Parathyroid adenoma (tissue), 2 donors: Measurements from ENCODE around the gene DIP2A.

ENCODE experiments used
- H2AFZ ChIP-seq: fragments of 300-600 bp; sonication (generic); one replicate; pipeline ENCODE4 v1.7.0; 2017; ENCODE audit warnings: antibody characterized with exemption, mild to moderate bottlenecking
- H3K27ac ChIP-seq: fragments of 300-600 bp; sonication (generic); one replicate; pipeline ENCODE4 v1.7.0; 2017
- H3K27me3 ChIP-seq: fragments of 300-600 bp; sonication (generic); one replicate; pipeline ENCODE4 v1.7.0; 2017; ENCODE audit warnings: low read length; ENCODE audit not compliant: control insufficient read depth, insufficient read depth
- H3K36me3 ChIP-seq: fragments of 300-600 bp; sonication (generic); one replicate; pipeline ENCODE4 v1.7.0; 2017; ENCODE audit warnings: low read length; ENCODE audit not compliant: control insufficient read depth, insufficient read depth
- H3K4me1 ChIP-seq: fragments of 300-600 bp; sonication (generic); one replicate; pipeline ENCODE4 v1.7.0; 2017; ENCODE audit warnings: control low read depth
- H3K4me2 ChIP-seq: fragments of 300-600 bp; sonication (generic); one replicate; pipeline ENCODE4 v1.7.0; 2017; ENCODE audit warnings: low read length
- H3K4me3 ChIP-seq: fragments of 300-600 bp; sonication (generic); one replicate; pipeline ENCODE4 v1.7.0; 2017; ENCODE audit warnings: low read depth, low read length
- H3K79me2 ChIP-seq: fragments of 300-600 bp; sonication (generic); one replicate; pipeline ENCODE4 v1.7.0; 2017; ENCODE audit warnings: control low read depth
- H3K9ac ChIP-seq: fragments of 300-600 bp; sonication (generic); one replicate; pipeline ENCODE4 v1.7.0; 2017; ENCODE audit warnings: mild to moderate bottlenecking
- H3K9me3 ChIP-seq: fragments of 300-600 bp; sonication (generic); one replicate; pipeline ENCODE4 v1.7.0; 2017; ENCODE audit warnings: low read length; ENCODE audit not compliant: control insufficient read depth
- TF ChIP-seq, protein P1 (sequence below): fragments of 300-600 bp; sonication (generic); IDR thresholded peaks from one replicate; pipeline ENCODE4 v1.7.0; 2017; ENCODE audit warnings: antibody characterized with exemption, mild to moderate bottlenecking
- donor health status: primary hyperparathyroidism.

DIP2A gene

DNA sequence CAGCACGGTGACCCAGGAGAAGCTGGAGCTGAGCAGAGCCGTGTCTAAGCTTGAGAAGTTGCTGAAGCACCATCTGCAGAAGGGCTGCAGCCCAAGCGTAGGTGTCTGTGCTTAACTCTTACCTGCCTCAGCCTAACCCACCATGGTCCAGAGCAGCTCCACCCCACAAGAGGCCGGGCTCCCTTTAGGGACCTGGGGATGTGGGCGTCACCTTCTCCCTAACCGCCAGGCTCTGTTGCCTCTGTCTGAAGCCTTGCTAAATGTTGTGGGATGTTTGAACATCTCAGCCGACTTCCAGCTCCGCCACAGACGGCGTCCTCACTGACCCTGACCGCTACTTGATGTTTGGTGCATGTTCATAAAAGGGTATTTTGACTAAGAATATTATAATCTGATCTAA lies 20.4 kb upstream of the DIP2A start:
- Histone ChIP-seq H3K79me2 (no peaks in the 10 kb centered on the region), H3K4me1 (no peaks in the 10 kb centered on the region), H3K4me3 (no peak overlapping the region), H2AFZ (no peak overlapping the region), H3K9me3 (no peaks in the 10 kb centered on the region), H3K9ac (no peak overlapping the region), H3K36me3 (no peaks in the 10 kb centered on the region), H3K27ac (no peak overlapping the region), H3K27me3 (no peaks in the 10 kb centered on the region), H3K4me2 (no peak overlapping the region)
- TF ChIP-seq, protein P1, sequence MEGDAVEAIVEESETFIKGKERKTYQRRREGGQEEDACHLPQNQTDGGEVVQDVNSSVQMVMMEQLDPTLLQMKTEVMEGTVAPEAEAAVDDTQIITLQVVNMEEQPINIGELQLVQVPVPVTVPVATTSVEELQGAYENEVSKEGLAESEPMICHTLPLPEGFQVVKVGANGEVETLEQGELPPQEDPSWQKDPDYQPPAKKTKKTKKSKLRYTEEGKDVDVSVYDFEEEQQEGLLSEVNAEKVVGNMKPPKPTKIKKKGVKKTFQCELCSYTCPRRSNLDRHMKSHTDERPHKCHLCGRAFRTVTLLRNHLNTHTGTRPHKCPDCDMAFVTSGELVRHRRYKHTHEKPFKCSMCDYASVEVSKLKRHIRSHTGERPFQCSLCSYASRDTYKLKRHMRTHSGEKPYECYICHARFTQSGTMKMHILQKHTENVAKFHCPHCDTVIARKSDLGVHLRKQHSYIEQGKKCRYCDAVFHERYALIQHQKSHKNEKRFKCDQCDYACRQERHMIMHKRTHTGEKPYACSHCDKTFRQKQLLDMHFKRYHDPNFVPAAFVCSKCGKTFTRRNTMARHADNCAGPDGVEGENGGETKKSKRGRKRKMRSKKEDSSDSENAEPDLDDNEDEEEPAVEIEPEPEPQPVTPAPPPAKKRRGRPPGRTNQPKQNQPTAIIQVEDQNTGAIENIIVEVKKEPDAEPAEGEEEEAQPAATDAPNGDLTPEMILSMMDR: no peak

DNA sequence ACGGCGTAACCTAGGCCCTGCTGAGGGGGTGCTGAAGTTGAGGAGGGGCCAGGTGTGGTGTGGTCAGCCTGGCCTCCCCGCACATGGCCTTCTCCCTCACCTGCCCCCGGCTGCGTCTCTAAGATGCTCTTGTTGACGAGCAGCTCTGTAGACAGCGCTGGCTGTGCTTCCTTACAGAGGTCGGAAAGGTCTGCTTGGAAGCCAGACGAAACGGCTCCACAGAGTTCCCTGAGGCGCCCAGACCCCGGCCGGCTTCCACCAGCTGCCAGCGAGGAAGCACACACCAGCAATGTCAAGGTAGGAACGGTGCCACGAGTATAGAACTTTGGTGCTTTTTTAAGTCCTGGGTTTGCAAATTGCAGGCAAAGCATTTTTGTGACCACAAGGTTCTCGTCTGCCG lies 18.8 kb upstream of the DIP2A start:
- Histone ChIP-seq H3K4me3 (no peak overlapping the region), H3K27me3 (no peaks in the 10 kb centered on the region), H3K27ac (no peak overlapping the region), H3K36me3 (no peaks in the 10 kb centered on the region), H2AFZ (no peak overlapping the region), H3K79me2 (no peaks in the 10 kb centered on the region), H3K9me3 (no peaks in the 10 kb centered on the region), H3K4me1 (no peaks in the 10 kb centered on the region), H3K4me2 (no peak overlapping the region), H3K9ac (no peak overlapping the region)
- TF ChIP-seq, protein P1: no peak

DNA sequence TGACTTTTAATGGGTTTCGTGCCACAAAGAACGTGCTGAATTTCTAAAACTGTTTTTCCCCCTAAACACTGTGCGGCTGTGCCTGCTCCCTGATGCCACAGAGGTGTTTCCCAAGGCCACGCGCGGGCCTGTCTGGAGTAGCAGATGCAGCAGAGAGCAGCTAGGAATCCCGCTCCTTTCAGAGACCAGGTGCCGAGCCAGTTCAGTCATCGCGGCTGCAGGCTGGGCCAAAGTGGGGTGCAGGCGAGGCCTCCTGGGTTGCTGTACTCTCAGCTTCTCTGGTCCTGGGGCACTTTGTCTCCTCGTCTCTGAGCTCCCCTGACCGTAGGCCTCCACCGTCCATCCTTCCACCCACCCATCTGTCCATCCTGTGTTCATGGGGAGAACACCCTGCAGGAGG lies 17.4 kb upstream of the DIP2A start:
- no peak overlapping the region for H2AFZ ChIP-seq
- H3K4me1 ChIP-seq: no peaks in the 10 kb centered on the region
- TF ChIP-seq, protein P1: no peak
- no peak overlapping the region for H3K27ac ChIP-seq
- H3K36me3 ChIP-seq: no peaks in the 10 kb centered on the region
- no peak overlapping the region for H3K4me3 ChIP-seq
- no peak overlapping the region for H3K9ac ChIP-seq
- H3K79me2 ChIP-seq: no peaks in the 10 kb centered on the region
- no peak overlapping the region for H3K4me2 ChIP-seq
- H3K9me3 ChIP-seq: no peaks in the 10 kb centered on the region
- no peaks in the 10 kb centered on the region for H3K27me3 ChIP-seq

DNA sequence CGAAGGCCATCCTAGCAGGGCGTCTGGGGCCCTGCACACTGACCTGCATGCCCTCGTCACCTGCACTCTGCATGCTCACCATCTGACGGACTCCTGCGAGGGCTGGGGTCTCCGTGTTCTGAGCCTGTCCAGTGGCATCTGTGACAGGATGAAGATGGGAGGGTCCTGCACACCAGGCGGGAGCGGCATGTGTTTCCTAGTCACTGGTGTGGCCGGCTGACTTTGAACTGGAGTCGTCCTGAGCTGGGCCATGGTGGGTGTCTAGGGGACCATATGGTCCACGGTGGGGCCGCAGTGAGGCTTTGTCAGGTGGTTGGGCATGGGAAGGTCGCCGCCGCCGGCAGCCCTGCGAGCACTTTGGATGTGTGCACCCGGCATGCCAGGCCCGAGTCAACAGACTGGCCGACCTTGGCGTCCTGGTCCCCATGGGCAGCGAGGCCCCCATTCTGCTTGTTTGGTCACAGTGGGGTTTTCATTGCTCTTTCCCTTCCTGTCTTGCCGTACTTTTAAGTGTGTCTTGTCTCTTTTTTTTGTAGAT lies 16.7 kb upstream of the DIP2A start:
- Histone ChIP-seq H3K4me1 (no peaks in the 10 kb centered on the region), H3K79me2 (no peaks in the 10 kb centered on the region), H3K27ac (no peak overlapping the region), H3K9ac (no peak overlapping the region), H3K4me2 (no peak overlapping the region), H2AFZ (no peak overlapping the region), H3K27me3 (no peaks in the 10 kb centered on the region), H3K4me3 (no peak overlapping the region), H3K9me3 (no peaks in the 10 kb centered on the region), H3K36me3 (no peaks in the 10 kb centered on the region)
- TF ChIP-seq, protein P1: no peak

- Histone ChIP-seq H3K36me3 (no peaks in the 10 kb centered on the region), H2AFZ (no peak overlapping the region), H3K79me2 (no peaks in the 10 kb centered on the region), H3K4me3 (no peak overlapping the region), H3K27ac (no peak overlapping the region), H3K27me3 (no peaks in the 10 kb centered on the region), H3K9me3 (no peaks in the 10 kb centered on the region), H3K9ac (no peak overlapping the region), H3K4me2 (no peak overlapping the region), H3K4me1 (no peaks in the 10 kb centered on the region)
- TF ChIP-seq, protein P1: no peak
These were observed 15.8 kb upstream of the DIP2A start for GRCh38 chr21:46442938-46443337.
